ENCODE measurements around the gene MARCHF4. TPM values are rescaled to one million over a fixed set of nuclear protein-coding genes. Genes with fewer than 3 reads are reported as not detected.

The MARCHF4 gene
- total and polyA plus RNA-seq, 7 experiments from 2014 or later = not detected

DNA sequence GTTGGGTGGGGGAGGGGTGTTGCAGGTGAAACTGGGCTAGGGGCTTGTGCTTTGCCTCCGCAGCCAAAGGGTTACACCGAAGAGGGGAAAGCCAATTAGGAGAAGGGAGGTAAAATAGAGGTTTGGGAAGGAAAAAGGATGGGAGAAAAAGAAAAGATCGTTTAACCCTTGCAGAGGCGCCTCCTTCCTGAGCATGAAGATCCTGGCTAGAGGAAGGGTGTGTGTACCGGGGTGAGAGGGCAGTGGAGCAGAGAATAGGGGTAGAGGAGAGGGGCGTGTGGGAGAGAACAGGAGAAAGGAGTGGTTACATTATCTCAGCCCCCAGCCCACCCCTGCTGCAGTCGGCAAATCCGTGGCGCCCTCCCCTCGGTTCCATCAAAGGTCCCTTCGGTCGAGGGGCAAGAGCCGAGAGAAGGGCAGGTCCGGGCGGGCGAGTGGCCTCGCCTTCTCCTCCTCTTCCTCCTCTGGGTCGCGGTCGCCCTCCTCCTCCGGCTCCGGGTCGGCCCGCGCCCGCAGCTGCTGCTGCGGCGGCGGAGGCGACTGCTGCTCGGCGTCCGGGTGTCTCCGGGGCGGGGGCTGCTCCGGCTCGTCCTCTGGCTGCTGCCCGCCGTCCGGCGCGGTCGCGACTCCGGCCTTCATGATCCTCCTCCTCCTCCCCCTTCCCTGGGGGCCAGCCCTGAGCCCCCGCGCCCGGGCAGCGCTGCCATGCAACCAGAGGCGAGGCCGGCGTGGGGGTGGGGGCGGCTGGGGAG, 1.1 kb downstream of the MARCHF4 start:
- H3K27me3 ChIP-seq (ENCODE audit: control insufficient read depth in 2 of 2, insufficient read depth in 2 of 2, low read length in 2 of 2) = peaks cover 4 to 8% of the 10 kb centered on the region in 2 donors
- peaks cover 12 to 28% (median 20%) of the 10 kb centered on the region in 7 donors for H3K4me1 Mint-ChIP-seq
- intact Hi-C loops (cut with micrococcal nuclease) = no loop called here

DNA sequence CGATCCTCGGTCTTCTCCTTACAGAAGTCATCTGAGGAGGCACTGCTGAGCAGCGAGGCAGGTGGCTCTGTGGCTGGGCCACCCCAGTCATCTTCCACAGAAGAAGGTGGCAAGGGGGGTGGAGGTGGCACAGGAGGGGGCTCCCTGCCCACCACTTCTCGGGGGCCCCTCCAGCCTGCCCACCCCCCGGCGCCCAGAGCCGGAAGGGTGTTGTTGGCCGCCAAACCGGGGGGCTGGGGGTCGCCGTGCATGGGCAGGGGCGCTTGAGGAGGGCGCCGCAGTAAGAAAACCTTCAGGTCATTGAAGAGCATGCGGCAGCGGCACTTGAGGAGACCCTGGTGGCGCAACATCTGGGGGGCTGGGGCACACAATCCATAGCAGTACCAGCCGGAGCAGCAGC, 2.5 kb downstream of the MARCHF4 start:
- Histone ChIP-seq H3K9me3 (ENCODE audit: control insufficient read depth in 2 of 3, low read length in 3 of 3) (no peaks in the 10 kb centered on the region), H3K4me3 (ENCODE audit: low read length) (no peak overlapping the region), H3K27me3 (ENCODE audit: control insufficient read depth in 2 of 2, insufficient read depth in 2 of 2, low read length in 2 of 2) (peaks cover 4 to 8% of the 10 kb centered on the region in 2 donors), H3K4me1 (ENCODE audit: control insufficient read depth in 2 of 2, insufficient read depth in 2 of 2, low read length in 2 of 2) (peaks cover 0 to 7% of the 10 kb centered on the region in 2 donors), H3K27ac (ENCODE audit: low read depth, low read length) (no peak overlapping the region), H3K36me3 (ENCODE audit: control insufficient read depth in 2 of 3, insufficient read depth in 3 of 3, low read length in 3 of 3) (no peaks in the 10 kb centered on the region)
- intact Hi-C loops (cut with micrococcal nuclease) = no loop called here
- H3K4me1 Mint-ChIP-seq = peaks cover 12 to 31% (median 21%) of the 10 kb centered on the region in 7 donors
- ATAC-seq (no peak), DNase-seq (no peak)
- peaks cover 0 to 6% (median 0%) of the 10 kb centered on the region in 5 donors for H3K36me3 Mint-ChIP-seq
- H3K9me3 Mint-ChIP-seq = peaks cover 0 to 6% (median 2%) of the 10 kb centered on the region in 11 donors
- ChIA-PET CTCF (no interaction called here), POLR2A (no interaction called here)
- no peak overlapping the region for H3K4me3 Mint-ChIP-seq
- H3K27ac Mint-ChIP-seq = no peak overlapping the region
- peaks cover 46 to 79% (median 54%) of the 10 kb centered on the region in 5 donors for H3K27me3 Mint-ChIP-seq

More for the DNA sequence above, 1.1 kb downstream of the MARCHF4 start:
- H3K9me3 ChIP-seq (ENCODE audit: control insufficient read depth in 2 of 3, low read length in 3 of 3) = no peaks in the 10 kb centered on the region
- peak overlapping the region in 9 of 10 donors; percentile 26 to 81 (median 61) for H3K4me3 Mint-ChIP-seq
- no peak for DNase-seq
- H3K9me3 Mint-ChIP-seq = peaks cover 0 to 6% (median 2%) of the 10 kb centered on the region in 11 donors
- no peak overlapping the region for H3K4me3 ChIP-seq (ENCODE audit: low read length)
- ATAC-seq = no peak
- H3K27me3 Mint-ChIP-seq = peaks cover 46 to 75% (median 54%) of the 10 kb centered on the region in 5 donors
- ChIA-PET POLR2A (no interaction called here), CTCF (no interaction called here)
- H3K27ac Mint-ChIP-seq = no peak overlapping the region
- H3K36me3 ChIP-seq (ENCODE audit: control insufficient read depth in 2 of 3, insufficient read depth in 3 of 3, low read length in 3 of 3) = no peaks in the 10 kb centered on the region
- peaks cover 0 to 6% (median 0%) of the 10 kb centered on the region in 5 donors for H3K36me3 Mint-ChIP-seq
- H3K4me1 ChIP-seq (ENCODE audit: control insufficient read depth in 2 of 2, insufficient read depth in 2 of 2, low read length in 2 of 2) = peaks cover 0 to 7% of the 10 kb centered on the region in 2 donors
- H3K27ac ChIP-seq (ENCODE audit: low read depth, low read length) = no peak overlapping the region

DNA sequence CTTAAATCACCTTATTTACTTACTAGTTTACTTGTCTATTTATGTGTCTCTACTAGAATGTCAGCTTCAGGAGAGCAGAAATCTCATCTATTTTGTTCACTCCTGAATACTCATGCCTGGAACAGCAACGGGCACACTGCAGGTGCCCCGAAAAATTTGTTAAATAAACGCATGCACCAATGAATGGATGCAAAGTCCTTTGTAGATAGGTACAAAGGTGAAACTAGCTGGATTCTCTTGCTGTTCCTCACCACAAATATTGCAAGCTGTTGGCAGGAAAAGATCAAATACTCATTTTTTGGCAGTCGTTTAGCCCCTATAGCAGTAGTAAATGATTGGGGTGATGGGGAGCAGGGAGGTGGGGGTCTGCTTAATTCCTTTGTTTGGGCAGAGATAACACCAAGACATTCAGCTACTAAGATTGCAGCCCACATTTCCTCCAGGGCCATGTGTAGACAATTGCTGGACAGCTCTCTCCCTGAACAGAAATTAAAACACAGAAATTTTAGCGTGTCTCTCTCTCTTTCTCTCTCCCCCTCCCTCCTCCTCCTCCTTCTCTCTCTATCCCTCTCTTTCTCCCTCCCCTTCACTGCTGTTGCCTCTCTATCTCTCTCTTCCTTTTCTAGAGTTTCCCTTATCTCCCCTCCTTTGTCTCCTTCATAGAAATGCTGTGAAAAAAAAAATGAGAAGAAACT, 5.4 kb downstream of the MARCHF4 start:
- Histone ChIP-seq H3K4me3 (ENCODE audit: low read length) (no peak overlapping the region), H3K27me3 (ENCODE audit: control insufficient read depth in 2 of 2, insufficient read depth in 2 of 2, low read length in 2 of 2) (peaks cover 4% of the 10 kb centered on the region in 2 donors), H3K36me3 (ENCODE audit: control insufficient read depth in 2 of 3, insufficient read depth in 3 of 3, low read length in 3 of 3) (no peaks in the 10 kb centered on the region), H3K27ac (ENCODE audit: low read depth, low read length) (no peak overlapping the region), H3K4me1 (ENCODE audit: control insufficient read depth in 2 of 2, insufficient read depth in 2 of 2, low read length in 2 of 2) (peaks cover 0 to under 1% of the 10 kb centered on the region in 2 donors), H3K9me3 (ENCODE audit: control insufficient read depth in 2 of 3, low read length in 3 of 3) (no peaks in the 10 kb centered on the region)
- ChIA-PET POLR2A (no interaction called here), CTCF (interaction anchor here (0.7 kb wide), 1 partner anchor 9 kb away, joined by 4 read pairs; no protein-coding TSS in a partner anchor)
- peaks cover 29 to 80% (median 41%) of the 10 kb centered on the region in 5 donors for H3K27me3 Mint-ChIP-seq
- intact Hi-C loops (cut with micrococcal nuclease) = no loop called here
- H3K9me3 Mint-ChIP-seq = peaks cover 0 to 5% (median 0%) of the 10 kb centered on the region in 11 donors
- ATAC-seq (no peak), DNase-seq (no peak)
- peaks cover 6 to 21% (median 13%) of the 10 kb centered on the region in 7 donors for H3K4me1 Mint-ChIP-seq
- H3K4me3 Mint-ChIP-seq = no peak overlapping the region
- peaks cover 0 to 6% (median 0%) of the 10 kb centered on the region in 5 donors for H3K36me3 Mint-ChIP-seq
- H3K27ac Mint-ChIP-seq = no peak overlapping the region

DNA sequence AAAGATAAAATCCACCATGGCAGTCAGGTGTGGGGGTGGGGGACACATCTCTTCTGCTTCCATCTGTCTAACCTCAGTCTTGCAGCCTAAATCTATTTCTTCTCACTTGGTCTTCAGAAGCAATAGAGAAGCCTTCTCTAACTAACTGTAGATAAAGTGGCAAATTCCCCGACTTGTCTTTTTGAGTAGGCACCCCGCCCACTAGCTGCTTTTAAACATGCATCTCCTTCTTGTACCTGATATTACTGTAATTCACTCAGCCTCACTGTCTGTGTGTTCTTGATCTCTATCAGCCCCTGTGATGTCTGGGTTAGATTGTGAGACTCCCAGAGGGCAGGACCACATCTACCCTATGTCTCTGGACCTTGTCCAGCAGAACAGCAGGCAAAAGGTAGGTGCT, 6.8 kb downstream of the MARCHF4 start:
- H3K9me3 Mint-ChIP-seq = peaks cover 0 to 5% (median 0%) of the 10 kb centered on the region in 11 donors
- peaks cover 0 to 6% (median 0%) of the 10 kb centered on the region in 5 donors for H3K36me3 Mint-ChIP-seq
- no peaks in the 10 kb centered on the region for H3K9me3 ChIP-seq (ENCODE audit: control insufficient read depth in 2 of 3, low read length in 3 of 3)
- ChIA-PET POLR2A (no interaction called here), CTCF (no interaction called here)
- H3K27me3 ChIP-seq (ENCODE audit: control insufficient read depth in 2 of 2, insufficient read depth in 2 of 2, low read length in 2 of 2) = peaks cover 0 to 3% of the 10 kb centered on the region in 2 donors
- no peak overlapping the region for H3K4me3 ChIP-seq (ENCODE audit: low read length)
- H3K27ac Mint-ChIP-seq = no peak overlapping the region
- intact Hi-C loops (cut with micrococcal nuclease) = no loop called here
- ATAC-seq (no peak), DNase-seq (no peak)
- H3K4me3 Mint-ChIP-seq = no peak overlapping the region
- H3K4me1 Mint-ChIP-seq = peaks cover under 1 to 13% (median 6%) of the 10 kb centered on the region in 7 donors
- H3K27ac ChIP-seq (ENCODE audit: low read depth, low read length) = no peak overlapping the region
- peaks cover 0 to 5% of the 10 kb centered on the region in 2 donors for H3K4me1 ChIP-seq (ENCODE audit: control insufficient read depth in 2 of 2, insufficient read depth in 2 of 2, low read length in 2 of 2)
- peaks cover 24 to 85% (median 34%) of the 10 kb centered on the region in 5 donors for H3K27me3 Mint-ChIP-seq
- no peaks in the 10 kb centered on the region for H3K36me3 ChIP-seq (ENCODE audit: control insufficient read depth in 2 of 3, insufficient read depth in 3 of 3, low read length in 3 of 3)

DNA sequence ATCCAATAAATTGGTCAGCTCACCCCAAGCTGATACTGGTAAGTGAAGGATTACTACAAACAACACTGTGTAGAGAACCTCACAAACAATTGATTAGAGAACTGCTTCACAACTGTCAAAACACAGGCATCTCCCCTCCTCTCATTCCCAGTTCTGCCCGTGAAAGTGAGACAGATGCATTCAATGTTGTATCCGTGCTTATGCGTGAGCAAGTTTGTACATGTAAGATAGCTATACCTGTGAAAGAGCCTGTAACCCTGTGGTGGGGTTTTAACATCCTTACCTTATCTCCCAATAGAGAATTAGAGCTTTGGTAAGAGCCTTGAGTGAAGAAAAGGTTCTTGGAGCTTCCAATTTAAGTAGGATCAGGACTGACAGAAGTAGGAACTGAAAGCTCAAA, 9.1 kb downstream of the MARCHF4 start:
- Mint-ChIP-seq H3K4me3 (no peak overlapping the region), H3K27me3 (peaks cover 3 to 85% (median 11%) of the 10 kb centered on the region in 5 donors), H3K27ac (no peak overlapping the region), H3K9me3 (no peaks in the 10 kb centered on the region), H3K36me3 (no peaks in the 10 kb centered on the region), H3K4me1 (peaks cover 0 to 8% (median 5%) of the 10 kb centered on the region in 7 donors)
- no peak overlapping the region for H3K27ac ChIP-seq (ENCODE audit: low read depth, low read length)
- ATAC-seq (no peak), DNase-seq (no peak)
- no peaks in the 10 kb centered on the region for H3K36me3 ChIP-seq (ENCODE audit: control insufficient read depth in 2 of 3, insufficient read depth in 3 of 3, low read length in 3 of 3)
- intact Hi-C loops (cut with micrococcal nuclease) = no loop called here
- H3K4me1 ChIP-seq (ENCODE audit: control insufficient read depth in 2 of 2, insufficient read depth in 2 of 2, low read length in 2 of 2) = peaks cover 0 to 5% of the 10 kb centered on the region in 2 donors
- no peaks in the 10 kb centered on the region for H3K27me3 ChIP-seq (ENCODE audit: control insufficient read depth in 2 of 2, insufficient read depth in 2 of 2, low read length in 2 of 2)
- CTCF ChIA-PET = interaction anchor here (0.5 kb wide), 1 partner anchor 240 kb away, joined by 3 read pairs; no protein-coding TSS in a partner anchor
- POLR2A ChIA-PET = no interaction called here
- no peak overlapping the region for H3K4me3 ChIP-seq (ENCODE audit: low read length)
- H3K9me3 ChIP-seq (ENCODE audit: control insufficient read depth in 2 of 3, low read length in 3 of 3) = no peaks in the 10 kb centered on the region

DNA sequence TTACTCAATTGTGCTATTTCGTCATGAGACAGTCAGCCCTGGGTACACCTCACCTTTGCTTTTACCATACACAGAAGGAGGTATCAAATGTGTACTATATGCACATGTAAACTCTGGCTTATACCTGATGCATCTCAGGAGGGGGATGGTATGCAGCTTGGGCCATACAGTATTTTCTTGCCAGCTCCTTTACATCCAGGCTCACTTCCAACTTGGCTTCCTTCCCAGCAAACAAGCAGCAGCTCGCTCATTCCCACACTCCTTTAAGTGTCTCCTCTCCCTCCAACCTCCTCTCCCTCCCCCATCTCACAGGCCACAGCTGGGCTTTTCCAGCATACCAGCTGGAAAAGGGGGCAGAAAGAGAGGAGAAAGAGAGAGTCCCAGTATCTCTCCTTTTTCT, 9.6 kb downstream of the MARCHF4 start:
- H3K4me3 ChIP-seq (ENCODE audit: low read length) = no peak overlapping the region
- ATAC-seq (no peak), DNase-seq (no peak)
- peaks cover 0 to 85% (median 6%) of the 10 kb centered on the region in 5 donors for H3K27me3 Mint-ChIP-seq
- H3K27ac Mint-ChIP-seq = no peak overlapping the region
- CTCF ChIA-PET = interaction anchor here (0.5 kb wide), 1 partner anchor 239 kb away, joined by 3 read pairs; no protein-coding TSS in a partner anchor
- POLR2A ChIA-PET = no interaction called here
- H3K9me3 Mint-ChIP-seq = no peaks in the 10 kb centered on the region
- H3K4me3 Mint-ChIP-seq = no peak overlapping the region
- H3K4me1 Mint-ChIP-seq = peaks cover 0 to 8% (median 5%) of the 10 kb centered on the region in 7 donors
- no peaks in the 10 kb centered on the region for H3K36me3 Mint-ChIP-seq
- H3K4me1 ChIP-seq (ENCODE audit: control insufficient read depth in 2 of 2, insufficient read depth in 2 of 2, low read length in 2 of 2) = peaks cover 0 to 5% of the 10 kb centered on the region in 2 donors
- no peaks in the 10 kb centered on the region for H3K9me3 ChIP-seq (ENCODE audit: control insufficient read depth in 2 of 3, low read length in 3 of 3)
- H3K27me3 ChIP-seq (ENCODE audit: control insufficient read depth in 2 of 2, insufficient read depth in 2 of 2, low read length in 2 of 2) = no peaks in the 10 kb centered on the region
- intact Hi-C loops (cut with micrococcal nuclease) = no loop called here
- H3K27ac ChIP-seq (ENCODE audit: low read depth, low read length) = no peak overlapping the region
- H3K36me3 ChIP-seq (ENCODE audit: control insufficient read depth in 2 of 3, insufficient read depth in 3 of 3, low read length in 3 of 3) = no peaks in the 10 kb centered on the region
